ENCODE data around the gene VRK1. TPM values are rescaled to one million over a fixed set of nuclear protein-coding genes. Genes with fewer than 3 reads are reported as not detected.

Gene VRK1
- total RNA-seq, 1 experiment from 2014 or later, result 67.3 TPM

DNA sequence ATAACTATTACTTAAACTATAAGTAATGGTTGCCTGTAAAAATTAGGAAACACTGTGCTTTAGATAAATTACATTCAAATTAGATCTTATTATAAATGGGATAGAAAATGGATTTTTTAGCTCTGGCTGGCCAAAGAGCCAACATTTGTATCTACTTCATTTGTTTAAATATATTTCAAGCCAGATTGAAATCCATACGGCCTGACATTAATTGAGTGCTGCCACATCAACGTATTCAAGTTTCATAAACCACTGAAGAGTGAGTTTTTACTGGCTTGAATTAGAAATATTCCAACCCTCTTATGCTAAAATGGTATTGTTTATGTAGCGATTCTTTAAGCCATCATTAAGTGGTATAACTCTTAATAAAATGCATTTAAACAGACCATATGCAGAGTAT lies 133.3 kb downstream of the VRK1 start (continued):
- TF ChIP-seq ZNF263 (CRISPR knock-in tag; IDR thresholded peaks at IDR 0.05; ENCODE audit: low read depth) (no peak), JAZF1 (CRISPR knock-in tag; IDR thresholded peaks at IDR 0.05) (no peak)
- TF ChIP-seq, protein P1, sequence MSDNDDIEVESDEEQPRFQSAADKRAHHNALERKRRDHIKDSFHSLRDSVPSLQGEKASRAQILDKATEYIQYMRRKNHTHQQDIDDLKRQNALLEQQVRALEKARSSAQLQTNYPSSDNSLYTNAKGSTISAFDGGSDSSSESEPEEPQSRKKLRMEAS (CRISPR knock-in tag; IDR thresholded peaks at IDR 0.05), result no peak

Measured in WTC11 (cell line).